Activated T-helper 1 cell treated with anti-CD3 and anti-CD28 coated beads, Interleukin-2, amount 50 U/mL, for 16 hours (primary cell): ENCODE measurements around the gene MCFD2.
"Not testable (repeated sequence)": the region's sequence is repeated elsewhere in the genome, so short reads cannot be mapped to it uniquely, and the experiment has no call there.

Source experiments
- DNase-seq, 2 donors: peaks; one replicate each; pipeline ENCODE4 v3.0.0-alpha.2; 2020; ENCODE audit warnings: low read depth in 1 of 2, low spot score in 1 of 2

The MCFD2 gene

GRCh38 chr2:46875962-46876689, 39.5 kb downstream of the MCFD2 start:
- not testable (repeated sequence) for DNase-seq

GRCh38 chr2:46875226-46875899, 40.2 kb downstream of the MCFD2 start:
- no peak for DNase-seq

- no peak for DNase-seq
Observed at GRCh38 chr2:46874236-46874929, 41.2 kb downstream of the MCFD2 start.

GRCh38 chr2:46873604-46874068, 42.0 kb downstream of the MCFD2 start:
- no peak for DNase-seq

GRCh38 chr2:46872902-46873603, 42.6 kb downstream of the MCFD2 start:
- DNase-seq = no peak

GRCh38 chr2:46871976-46872381, 43.6 kb downstream of the MCFD2 start:
- DNase-seq = no peak

GRCh38 chr2:46870051-46870839, 45.4 kb downstream of the MCFD2 start:
- no peak for DNase-seq

- DNase-seq = no peak
Observed at GRCh38 chr2:46869621-46870020, 46.0 kb downstream of the MCFD2 start.

GRCh38 chr2:46866770-46867246, 48.8 kb downstream of the MCFD2 start:
- no peak for DNase-seq

GRCh38 chr2:46865181-46865970, 50.2 kb downstream of the MCFD2 start:
- no peak for DNase-seq

GRCh38 chr2:46863882-46864281, 51.7 kb downstream of the MCFD2 start:
- no peak for DNase-seq

GRCh38 chr2:46862514-46862913, 53.1 kb downstream of the MCFD2 start:
- DNase-seq = no peak

GRCh38 chr2:46861916-46862315, 53.7 kb downstream of the MCFD2 start:
- no peak for DNase-seq

GRCh38 chr2:46859482-46859881, 56.1 kb downstream of the MCFD2 start:
- no peak for DNase-seq

GRCh38 chr2:46858702-46859090, 56.9 kb downstream of the MCFD2 start:
- DNase-seq = no peak

- DNase-seq = no peak
Observed at GRCh38 chr2:46857871-46858701, 57.5 kb downstream of the MCFD2 start.

- no peak for DNase-seq
Observed at GRCh38 chr2:46856336-46856735, 59.3 kb downstream of the MCFD2 start.

GRCh38 chr2:46855805-46856204, 59.8 kb downstream of the MCFD2 start:
- DNase-seq = no peak

- no peak for DNase-seq
Observed at GRCh38 chr2:46854260-46854659, 61.3 kb downstream of the MCFD2 start.
